HG02759 (cell line): Measurements from ENCODE around the gene HSPB2.
"Not testable (repeated sequence)": the region's sequence is repeated elsewhere in the genome, so short reads cannot be mapped to it uniquely, and the experiment has no call there.

ENCODE experiments used
- ATAC-seq: cut with Tn5 transposase; IDR thresholded peaks from one replicate; pipeline ENCODE4 v1.9.1; 2021; ENCODE audit warnings: mild to moderate bottlenecking, moderate library complexity; ENCODE audit not compliant: unreplicated experiment

The HSPB2 gene

GRCh38 chr11:111912535-111912934, at the start of gene HSPB2:
Gene HSPB2, plus strand, starts transcription at chr11:111912734. Its CDS starts 96 bp downstream, at chr11:111912830.
- no peak for ATAC-seq

GRCh38 chr11:111870113-111870512, 42.4 kb upstream of the HSPB2 start:
- ATAC-seq = no peak

- ATAC-seq = peak; percentile 9
Observed at GRCh38 chr11:111870522-111870885, 42.0 kb upstream of the HSPB2 start.

- ATAC-seq = peak; percentile 94
Observed at GRCh38 chr11:111870886-111871692, 41.4 kb upstream of the HSPB2 start, which contains the start of gene ALG9. Gene ALG9, minus strand, starts transcription at chr11:111871581. Its CDS starts 99 bp downstream, at chr11:111871482.

GRCh38 chr11:111871693-111872161, 40.8 kb upstream of the HSPB2 start:
- no peak for ATAC-seq

GRCh38 chr11:111878385-111878848, 34.1 kb upstream of the HSPB2 start:
- ATAC-seq = peak; percentile 16

GRCh38 chr11:111878849-111879636, 33.5 kb upstream of the HSPB2 start, which contains the start of the genes CFAP68 and FDXACB1:
Gene CFAP68, plus strand, starts transcription at chr11:111879541. Its CDS starts 20 bp downstream, at chr11:111879561.
Gene FDXACB1, minus strand, starts transcription at chr11:111879165. Its CDS starts 33 bp downstream, at chr11:111879132.
- ATAC-seq = peak; percentile 92

- ATAC-seq = peak; percentile 0
Observed at GRCh38 chr11:111879637-111879960, 32.9 kb upstream of the HSPB2 start.

GRCh38 chr11:111882202-111882601, 30.3 kb upstream of the HSPB2 start:
- no peak for ATAC-seq

- ATAC-seq = not testable (repeated sequence)
Observed at GRCh38 chr11:111885053-111885452, 27.5 kb upstream of the HSPB2 start.

- no peak for ATAC-seq
Observed at GRCh38 chr11:111886032-111886431, 26.5 kb upstream of the HSPB2 start.

GRCh38 chr11:111886844-111887243, 25.7 kb upstream of the HSPB2 start:
- ATAC-seq = no peak

GRCh38 chr11:111905411-111905810, 7.1 kb upstream of the HSPB2 start:
- ATAC-seq = no peak

- ATAC-seq = no peak
Observed at GRCh38 chr11:111906680-111907079, 5.9 kb upstream of the HSPB2 start.

- ATAC-seq = no peak
Observed at GRCh38 chr11:111908639-111909305, 3.8 kb upstream of the HSPB2 start.

- no peak for ATAC-seq
Observed at GRCh38 chr11:111909378-111909777, 3.2 kb upstream of the HSPB2 start.

- ATAC-seq = no peak
Observed at GRCh38 chr11:111910676-111911562, 1.6 kb upstream of the HSPB2 start.

- ATAC-seq = no peak
Observed at GRCh38 chr11:111911563-111912401, 752 bp upstream of the HSPB2 start, which contains the start of gene CRYAB. Gene CRYAB, minus strand, starts transcription at chr11:111911770. Its CDS starts 46 bp downstream, at chr11:111911724.
